K562 (cell line): ENCODE data around the gene SLC30A4. TPM values are rescaled to one million over a fixed set of nuclear protein-coding genes. Genes with fewer than 3 reads are reported as not detected.

ENCODE experiments used
- ATAC-seq: fragments of 200-7000 bp; cut with Tn5 transposase; 3 replicates; pipeline ENCODE4 v1.9.1; 2020; ENCODE audit warnings: moderate library complexity
- BruUV-seq: library from RNA; stranded (reverse); fragments of 400-500 nt; replicated peaks from 2 replicates; lab custom pipeline; 2021; lab: Mats Ljungman, UMichigan
- CTCF ChIA-PET: fragments of 300-600 bp; formaldehyde crosslinking; extraction: SDS; loops from one replicate; lab custom pipeline; 2021; ENCODE audit warnings: low intra/inter-chr PET ratio; lab: Yijun Ruan, JAX
- POLR2A ChIA-PET: fragments of 300-600, 350-650 bp; sonication (Branson Sonifier 250); formaldehyde crosslinking; extraction: SDS; loops from one replicate; lab custom pipeline; 2021; ENCODE audit warnings: antibody characterized with exemption, inconsistent platforms; lab: Yijun Ruan, JAX
- DNase-seq, 4 experiments: peaks; one replicate each; pipeline versions ENCODE4 v3.0.0 to v3.0.0-alpha.2; 2011 to 2018; ENCODE audit warnings: low spot score in 3 of 4, mixed read lengths in 3 of 4; ENCODE audit errors: extremely low read depth in 1 of 4
- FAIRE-seq: peaks from 2 replicates; lab custom pipeline; 2011; peaks lifted over from hg19 to GRCh38; lab: Jason Lieb, UNC
- H2AFZ ChIP-seq: 2 replicates; pipeline ENCODE4 v1.6.0; 2011; ENCODE audit warnings: low read depth, low read length, control low read depth, inconsistent platforms
- H3K27ac ChIP-seq: fragments of 200-600 bp; 3 replicates; pipeline ENCODE4 v1.8.0; 2011; ENCODE audit warnings: low read depth, mild to moderate bottlenecking, control low read depth, inconsistent platforms, low read length, moderate library complexity, mixed read lengths; ENCODE audit errors: extremely low read depth
- H3K27me3 ChIP-seq, 2 experiments: fragments of 300-600 bp in 1 of 2; 2 replicates in 1 of 2; 3 replicates in 1 of 2; pipeline versions ENCODE4 v1.6.0 to v1.8.0; 2011; ENCODE audit warnings: inconsistent platforms in 2 of 2, low read length in 2 of 2, mild to moderate bottlenecking in 1 of 2, mixed read lengths in 1 of 2, moderate library complexity in 1 of 2; ENCODE audit not compliant: control insufficient read depth in 2 of 2, insufficient read depth in 2 of 2
- H3K36me3 ChIP-seq: fragments of 300-600 bp; 3 replicates; pipeline ENCODE4 v1.8.0; 2011; ENCODE audit warnings: mild to moderate bottlenecking, low read length, inconsistent platforms; ENCODE audit not compliant: control insufficient read depth, insufficient read depth
- H3K4me1 ChIP-seq, 2 experiments: fragments of 200-600 bp in 1 of 2; replicated peaks in 1 of 2; 2 replicates in 1 of 2; 3 replicates in 1 of 2; pipeline versions ENCODE4 v1.5.1 to v1.8.0; 2011; ENCODE audit warnings: inconsistent platforms in 2 of 2, low read length in 2 of 2, mild to moderate bottlenecking in 1 of 2, mixed read lengths in 1 of 2, moderate library complexity in 1 of 2; ENCODE audit not compliant: control insufficient read depth in 2 of 2, insufficient read depth in 2 of 2
- H3K4me2 ChIP-seq: 2 replicates; pipeline ENCODE4 v1.6.1; 2011; ENCODE audit warnings: low read length, control low read depth, inconsistent platforms, mixed read lengths; ENCODE audit not compliant: insufficient read depth
- H3K4me3 ChIP-seq: fragments of 200-600 bp; sonication (generic), shearing (Covaris generic); 2 replicates; pipeline ENCODE4 v1.5.1; 2016; ENCODE audit warnings: control low read depth, inconsistent platforms
- H3K79me2 ChIP-seq: fragments of 200-600 bp; 3 replicates; pipeline ENCODE4 v1.8.0; 2011; ENCODE audit warnings: low read length, inconsistent platforms; ENCODE audit not compliant: control insufficient read depth, insufficient read depth
- H3K9ac ChIP-seq, 2 experiments: 2 replicates each; pipeline versions ENCODE4 v1.6.0 to v1.6.1; 2011; ENCODE audit warnings: low read depth in 2 of 2, low read length in 2 of 2, control low read depth in 1 of 2, inconsistent platforms in 1 of 2, mild to moderate bottlenecking in 1 of 2, mixed read lengths in 1 of 2; ENCODE audit not compliant: insufficient read depth in 1 of 2
- H3K9me1 ChIP-seq: one replicate; pipeline ENCODE4 v1.6.0; 2011; ENCODE audit warnings: inconsistent platforms, mild to moderate bottlenecking, low read length, moderate library complexity; ENCODE audit not compliant: control insufficient read depth, insufficient read depth
- H3K9me3 ChIP-seq: replicated peaks from 2 replicates; pipeline ENCODE4 v1.5.1; 2011; ENCODE audit warnings: low read depth, low read length, inconsistent platforms; ENCODE audit not compliant: control insufficient read depth, insufficient read depth
- H4K20me1 ChIP-seq: replicated peaks from 2 replicates; pipeline ENCODE4 v1.6.1; 2011; ENCODE audit warnings: low read length, inconsistent platforms, mixed read lengths; ENCODE audit not compliant: control insufficient read depth, insufficient read depth
- TEAD1 ChIP-seq, 2 experiments: fragments of 450-650 bp in 1 of 2; sonication (generic) in 1 of 2; formaldehyde crosslinking; IDR thresholded peaks; 2 replicates each; pipeline versions ENCODE4 v1.4.0 to v1.8.0; 2020 to 2022; ENCODE audit warnings: mild to moderate bottlenecking in 2 of 2, missing genetic modification reagents in 1 of 2
- WGBS: fragments of 100-300 bp; shearing (Covaris generic); methylation state at CpG from one replicate; pipeline ENCODE4 v1.1.6; 2016; ENCODE audit warnings: low coverage, mixed read lengths; ENCODE audit not compliant: insufficient coverage; ENCODE audit errors: missing lambda C conversion rate; 5-methylcytosine and 5-hydroxymethylcytosine counted together
- in situ Hi-C: fragments of 300-500 bp; cut with MboI; formaldehyde crosslinking; loops from 4 replicates; pipeline ENCODE4 v1.15.0; 2018; ENCODE audit warnings: inconsistent platforms, mixed read lengths
- intact Hi-C: fragments of 100-400 bp; cut with micrococcal nuclease; formaldehyde crosslinking; loops from 2 replicates; pipeline ENCODE4 v1.14.2; 2022
- polyA plus RNA-seq, 8 experiments: library from polyadenylated mRNA; depleted of rRNA in 4 of 8; stranded (reverse) in 5 of 8; unstranded in 3 of 8; fragments of >200 nt; fragmentation: Nextera tagmentation in 2 of 8; fragmentation: Illumina TruSeq in 1 of 8; extraction: Ambion mirVana in 2 of 8; extraction: Trizol in 1 of 8; gene quantifications; 2 replicates each; pipeline versions ENCODE4 v1.2.1 to v1.2.3, GENCODE V29; 2011 to 2014; ENCODE audit warnings: inconsistent platforms in 1 of 8, missing spikeins in 1 of 8
- total RNA-seq, 7 experiments: library from RNA; depleted of rRNA in 6 of 7; stranded (reverse); fragments of >200 nt in 6 of 7; fragmentation: Illumina TruSeq in 2 of 7; extraction: Trizol in 2 of 7; gene quantifications; 2 replicates each; pipeline versions ENCODE4 v1.2.1 to v1.2.3, GENCODE V29; 2011 to 2021; ENCODE audit warnings: low replicate concordance in 1 of 7
- TF ChIP-seq, protein P1 (sequence below): fragments of 250-450 bp; sonication (Bioruptor Pico); IDR thresholded peaks from 2 replicates; pipeline ENCODE4 v1.4.0; 2020
- TF ChIP-seq, protein P2 (sequence below): sonication (generic); formaldehyde crosslinking; IDR thresholded peaks from 2 replicates; pipeline ENCODE4 v1.8.0; 2022; ENCODE audit warnings: mild to moderate bottlenecking, missing genetic modification reagents

Gene SLC30A4
- total and polyA plus RNA-seq, 9 of the 15 experiments (the other 6 are each of a cell fraction or from before 2014, with no cell fraction given), result 0.21 to 0.73 (median 0.36) TPM

DNA sequence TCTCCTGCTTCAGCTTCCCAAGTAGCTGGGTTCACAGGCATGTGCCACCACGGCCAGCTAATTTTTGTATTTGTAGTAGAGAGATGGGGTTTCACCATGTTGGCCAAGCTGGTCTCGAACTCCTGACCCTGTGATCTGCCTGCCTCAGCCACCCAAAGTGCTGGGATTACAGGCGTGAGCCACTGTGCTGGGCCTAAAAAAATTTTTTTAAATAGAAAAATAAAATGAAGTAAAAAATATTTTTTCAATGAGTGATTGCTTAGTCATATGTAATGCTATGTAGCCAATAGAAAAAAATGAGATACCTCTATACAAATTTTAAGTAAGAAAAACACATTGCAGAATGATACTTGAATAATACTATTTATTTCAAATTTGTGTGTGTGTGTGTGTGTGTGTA, 27.9 kb upstream of the SLC30A4 start:
- BruUV-seq, result no TSS peak
- ATAC-seq (no peak), DNase-seq (no peak), FAIRE-seq (no peak)
- no peak overlapping the region for H3K4me3 ChIP-seq
- no peak overlapping the region for H3K4me2 ChIP-seq
- peaks cover 3 to 12% of the 10 kb centered on the region in 2 experiments; a peak in 4 of 5 replicates for H3K4me1 ChIP-seq
- no peak overlapping the region for H3K27ac ChIP-seq
- no peak overlapping the region for H2AFZ ChIP-seq
- ChIA-PET CTCF (no interaction called here), POLR2A (interaction anchor here (1.2 kb wide), 1 partner anchor 38 kb away, joined by 3 read pairs; no protein-coding TSS in a partner anchor)
- TF ChIP-seq TEAD1 (CRISPR knock-in tag; IDR thresholded peaks at IDR 0.05), result no peak
- TF ChIP-seq, protein P1, sequence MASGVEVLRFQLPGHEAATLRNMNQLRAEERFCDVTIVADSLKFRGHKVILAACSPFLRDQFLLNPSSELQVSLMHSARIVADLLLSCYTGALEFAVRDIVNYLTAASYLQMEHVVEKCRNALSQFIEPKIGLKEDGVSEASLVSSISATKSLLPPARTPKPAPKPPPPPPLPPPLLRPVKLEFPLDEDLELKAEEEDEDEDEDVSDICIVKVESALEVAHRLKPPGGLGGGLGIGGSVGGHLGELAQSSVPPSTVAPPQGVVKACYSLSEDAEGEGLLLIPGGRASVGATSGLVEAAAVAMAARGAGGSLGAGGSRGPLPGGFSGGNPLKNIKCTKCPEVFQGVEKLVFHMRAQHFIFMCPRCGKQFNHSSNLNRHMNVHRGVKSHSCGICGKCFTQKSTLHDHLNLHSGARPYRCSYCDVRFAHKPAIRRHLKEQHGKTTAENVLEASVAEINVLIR (CRISPR knock-in tag), result no peak
- TF ChIP-seq, protein P2, sequence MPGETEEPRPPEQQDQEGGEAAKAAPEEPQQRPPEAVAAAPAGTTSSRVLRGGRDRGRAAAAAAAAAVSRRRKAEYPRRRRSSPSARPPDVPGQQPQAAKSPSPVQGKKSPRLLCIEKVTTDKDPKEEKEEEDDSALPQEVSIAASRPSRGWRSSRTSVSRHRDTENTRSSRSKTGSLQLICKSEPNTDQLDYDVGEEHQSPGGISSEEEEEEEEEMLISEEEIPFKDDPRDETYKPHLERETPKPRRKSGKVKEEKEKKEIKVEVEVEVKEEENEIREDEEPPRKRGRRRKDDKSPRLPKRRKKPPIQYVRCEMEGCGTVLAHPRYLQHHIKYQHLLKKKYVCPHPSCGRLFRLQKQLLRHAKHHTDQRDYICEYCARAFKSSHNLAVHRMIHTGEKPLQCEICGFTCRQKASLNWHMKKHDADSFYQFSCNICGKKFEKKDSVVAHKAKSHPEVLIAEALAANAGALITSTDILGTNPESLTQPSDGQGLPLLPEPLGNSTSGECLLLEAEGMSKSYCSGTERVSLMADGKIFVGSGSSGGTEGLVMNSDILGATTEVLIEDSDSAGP (CRISPR knock-in tag), result no peak
- in situ Hi-C loops, result no loop called here
- no peaks in the 10 kb centered on the region; the same call in 1 of the 2 replicates for H3K9me3 ChIP-seq
- no peak overlapping the region for H3K9ac ChIP-seq
- WGBS, result 57% methylated on average over 3 of the region's 3 CpGs
- intact Hi-C loops, result no loop called here
- H3K36me3 ChIP-seq, result no peaks in the 10 kb centered on the region
- H3K79me2 ChIP-seq, result no peaks in the 10 kb centered on the region
- no peaks in the 10 kb centered on the region for H3K9me1 ChIP-seq
- no peaks in the 10 kb centered on the region; a peak in 1 of 5 replicates for H3K27me3 ChIP-seq
- no peaks in the 10 kb centered on the region for H4K20me1 ChIP-seq
